Progenitor cell of endocrine pancreas (in vitro differentiated cells): ENCODE results near the gene LMNTD1. TPM values are rescaled to one million over a fixed set of nuclear protein-coding genes. Genes with fewer than 3 reads are reported as not detected.
"Not testable (repeated sequence)": the region's sequence is repeated elsewhere in the genome, so short reads cannot be mapped to it uniquely, and the experiment has no call there.

ENCODE experiments used
- DNase-seq: peaks from one replicate; pipeline ENCODE4 v3.0.0; 2021; ENCODE audit warnings: low spot score; ENCODE audit not compliant: unreplicated experiment
- H3K27ac Mint-ChIP-seq: 2 replicates; pipeline ENCODE4 v1.8.0; 2021; ENCODE audit warnings: mild to moderate bottlenecking, moderate library complexity, mixed read lengths
- H3K27me3 Mint-ChIP-seq: 2 replicates; pipeline ENCODE4 v1.8.0; 2021; ENCODE audit warnings: mixed read lengths
- H3K36me3 Mint-ChIP-seq: 2 replicates; pipeline ENCODE4 v1.8.0; 2022; ENCODE audit warnings: mixed read lengths; ENCODE audit not compliant: insufficient read depth
- H3K4me1 Mint-ChIP-seq: 2 replicates; pipeline ENCODE4 v1.8.0; 2021; ENCODE audit warnings: low read depth, mixed read lengths
- H3K4me3 Mint-ChIP-seq: 2 replicates; pipeline ENCODE4 v1.8.0; 2021; ENCODE audit warnings: low read depth, mild to moderate bottlenecking, moderate library complexity, mixed read lengths
- H3K9me3 Mint-ChIP-seq: 2 replicates; pipeline ENCODE4 v1.8.0; 2021; ENCODE audit warnings: low read depth, mixed read lengths
- total RNA-seq: library from RNA; stranded (reverse); gene quantifications from 2 replicates; pipeline ENCODE4 v1.2.1, GENCODE V29; 2021
- TF ChIP-seq, protein P1 (sequence below): fragments of 200-600 bp; sonication (generic); IDR thresholded peaks from one replicate; pipeline ENCODE4 v1.5.0; 2021; ENCODE audit warnings: antibody characterized with exemption, mild to moderate bottlenecking; ENCODE audit not compliant: unreplicated experiment

The LMNTD1 gene
- total RNA-seq, 1 donor from 2014 or later: not detected

DNA sequence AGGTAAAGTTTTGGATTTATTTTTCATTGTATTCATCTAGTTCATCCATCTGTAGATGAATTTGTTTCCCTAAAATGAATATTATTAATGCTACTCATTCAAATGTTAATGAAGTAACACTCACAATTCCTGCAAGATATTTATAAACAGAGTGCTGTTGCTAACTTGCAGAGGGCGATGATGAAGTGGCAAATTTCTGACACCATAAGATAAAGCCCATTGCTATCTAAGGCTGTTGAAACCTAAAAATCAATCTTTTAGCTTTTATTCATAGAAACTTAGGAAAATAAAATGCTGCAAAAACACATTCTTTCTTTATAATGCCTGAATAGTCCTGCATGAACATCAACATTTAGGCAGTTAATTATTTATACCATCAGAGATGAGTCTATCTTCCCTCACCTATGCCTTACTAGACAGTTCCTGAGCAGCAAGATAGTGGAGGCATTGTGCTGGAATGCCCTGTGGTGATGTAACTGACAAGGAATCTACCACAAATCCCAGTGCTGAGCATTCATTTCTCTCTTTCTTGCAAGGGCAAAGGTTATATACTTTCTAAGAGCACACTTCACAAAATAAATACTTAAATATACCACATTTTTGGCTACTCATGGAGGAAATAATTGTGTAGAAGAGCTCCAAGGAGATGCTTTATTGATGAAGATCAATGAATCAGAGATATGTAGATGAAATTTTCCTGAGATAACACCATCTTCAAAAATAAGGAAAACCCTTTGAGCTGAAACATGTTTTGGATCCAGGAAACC is 57.6 kb downstream of the LMNTD1 start:
- no peak overlapping the region for H3K27ac Mint-ChIP-seq
- H3K27me3 Mint-ChIP-seq: no peaks in the 10 kb centered on the region
- H3K36me3 Mint-ChIP-seq: peaks cover 1% of the 10 kb centered on the region

DNA sequence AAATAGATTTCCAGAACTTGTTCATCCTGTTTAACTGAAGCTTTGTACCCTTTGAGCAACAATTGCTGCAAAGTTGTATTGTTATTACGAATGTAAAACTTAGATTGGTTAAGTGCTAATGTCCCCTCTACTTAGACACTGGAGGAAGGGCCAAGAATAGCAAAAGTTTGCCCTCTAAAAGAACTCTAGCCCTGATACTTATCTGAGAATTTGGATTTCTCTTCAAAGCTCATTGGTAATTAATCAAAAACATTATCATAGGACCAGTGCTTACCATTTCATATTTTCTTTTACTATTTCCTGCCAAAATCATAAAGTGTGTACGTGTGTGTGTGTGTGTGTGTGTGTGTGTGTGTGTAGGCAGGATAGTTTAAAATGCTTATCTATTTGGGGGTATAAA is 58.2 kb downstream of the LMNTD1 start:
- H3K27me3 Mint-ChIP-seq: no peaks in the 10 kb centered on the region
- TF ChIP-seq, protein P1, sequence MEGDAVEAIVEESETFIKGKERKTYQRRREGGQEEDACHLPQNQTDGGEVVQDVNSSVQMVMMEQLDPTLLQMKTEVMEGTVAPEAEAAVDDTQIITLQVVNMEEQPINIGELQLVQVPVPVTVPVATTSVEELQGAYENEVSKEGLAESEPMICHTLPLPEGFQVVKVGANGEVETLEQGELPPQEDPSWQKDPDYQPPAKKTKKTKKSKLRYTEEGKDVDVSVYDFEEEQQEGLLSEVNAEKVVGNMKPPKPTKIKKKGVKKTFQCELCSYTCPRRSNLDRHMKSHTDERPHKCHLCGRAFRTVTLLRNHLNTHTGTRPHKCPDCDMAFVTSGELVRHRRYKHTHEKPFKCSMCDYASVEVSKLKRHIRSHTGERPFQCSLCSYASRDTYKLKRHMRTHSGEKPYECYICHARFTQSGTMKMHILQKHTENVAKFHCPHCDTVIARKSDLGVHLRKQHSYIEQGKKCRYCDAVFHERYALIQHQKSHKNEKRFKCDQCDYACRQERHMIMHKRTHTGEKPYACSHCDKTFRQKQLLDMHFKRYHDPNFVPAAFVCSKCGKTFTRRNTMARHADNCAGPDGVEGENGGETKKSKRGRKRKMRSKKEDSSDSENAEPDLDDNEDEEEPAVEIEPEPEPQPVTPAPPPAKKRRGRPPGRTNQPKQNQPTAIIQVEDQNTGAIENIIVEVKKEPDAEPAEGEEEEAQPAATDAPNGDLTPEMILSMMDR: no peak
- DNase-seq: no peak

More for the DNA sequence above, 57.6 kb downstream of the LMNTD1 start:
- no peak for DNase-seq
- H3K4me3 Mint-ChIP-seq: no peak overlapping the region
- TF ChIP-seq, protein P1: no peak
- peaks cover 22% of the 10 kb centered on the region for H3K4me1 Mint-ChIP-seq
- H3K9me3 Mint-ChIP-seq: peaks cover 18% of the 10 kb centered on the region

DNA sequence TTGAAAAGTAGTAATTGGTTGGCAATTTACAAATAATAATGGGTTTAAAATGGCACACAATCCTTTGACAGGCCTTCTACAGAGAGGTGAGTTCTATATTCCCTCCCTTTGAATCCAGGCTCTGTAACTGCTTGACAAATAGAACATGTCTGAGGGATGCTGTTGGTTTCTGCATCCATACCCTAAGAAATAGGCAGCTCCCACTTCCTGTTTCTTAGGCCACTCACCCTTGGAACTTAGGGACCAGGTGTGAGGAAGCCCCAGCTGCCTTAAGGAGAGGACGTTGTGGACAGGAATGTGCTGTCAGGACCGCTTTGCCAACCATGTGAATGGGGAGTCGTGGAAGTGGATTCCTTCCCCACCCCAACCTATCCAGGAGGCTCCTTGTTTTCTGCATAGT is 59.4 kb downstream of the LMNTD1 start:
- Mint-ChIP-seq H3K4me1 (peaks cover 24% of the 10 kb centered on the region), H3K9me3 (peaks cover 23% of the 10 kb centered on the region), H3K4me3 (no peak overlapping the region), H3K27ac (no peak overlapping the region), H3K27me3 (no peaks in the 10 kb centered on the region), H3K36me3 (peaks cover 3% of the 10 kb centered on the region)
- no peak for DNase-seq
- TF ChIP-seq, protein P1: no peak

More for the DNA sequence above, 58.2 kb downstream of the LMNTD1 start:
- no peak overlapping the region for H3K4me3 Mint-ChIP-seq
- peaks cover 20% of the 10 kb centered on the region for H3K9me3 Mint-ChIP-seq
- H3K36me3 Mint-ChIP-seq: peaks cover 3% of the 10 kb centered on the region
- H3K4me1 Mint-ChIP-seq: peaks cover 24% of the 10 kb centered on the region
- peak overlapping the region; percentile 23 for H3K27ac Mint-ChIP-seq

DNA sequence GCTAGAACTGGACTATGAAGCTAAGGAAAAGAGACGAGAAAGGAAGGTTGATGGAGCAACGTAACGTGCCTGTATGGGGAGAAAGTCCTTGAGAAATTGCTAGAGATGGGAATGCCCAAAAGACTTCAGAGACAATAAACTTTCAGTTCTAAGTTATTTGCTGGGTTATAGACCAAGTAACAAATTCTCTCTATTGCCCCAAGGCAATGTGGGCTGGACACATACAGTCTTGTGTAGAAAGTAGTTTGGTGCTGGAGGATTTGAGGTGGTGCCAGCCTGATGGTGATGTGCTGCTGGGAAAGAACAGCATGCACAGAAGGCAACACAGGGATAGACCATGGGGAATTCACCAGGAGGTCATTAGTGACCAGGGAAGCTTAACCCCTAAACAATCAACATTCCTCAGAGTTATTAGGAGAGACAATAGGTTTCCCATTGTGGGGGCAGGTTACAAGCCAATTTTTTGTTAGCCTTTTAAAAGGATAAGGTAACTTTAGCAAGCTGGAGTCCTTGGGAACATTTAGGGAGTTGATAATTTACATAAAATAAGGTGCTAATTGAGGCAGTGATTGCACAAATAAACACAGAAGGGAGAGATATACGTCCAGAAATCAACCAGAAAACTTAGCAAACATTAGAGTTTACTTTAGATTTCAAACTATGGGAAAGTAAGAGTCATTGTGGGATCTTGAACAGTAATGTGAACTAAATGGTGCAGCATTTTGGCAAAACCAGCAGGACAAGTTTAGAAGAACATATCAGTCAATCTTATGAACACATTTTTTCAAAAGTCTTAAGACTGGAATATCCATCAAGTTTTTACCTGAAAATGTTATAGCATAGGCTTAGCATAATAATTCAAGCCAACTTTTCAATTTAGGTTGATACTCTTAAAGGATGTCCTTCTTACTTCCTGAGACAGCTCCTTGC is 61.4 kb downstream of the LMNTD1 start:
- no peak for DNase-seq

DNA sequence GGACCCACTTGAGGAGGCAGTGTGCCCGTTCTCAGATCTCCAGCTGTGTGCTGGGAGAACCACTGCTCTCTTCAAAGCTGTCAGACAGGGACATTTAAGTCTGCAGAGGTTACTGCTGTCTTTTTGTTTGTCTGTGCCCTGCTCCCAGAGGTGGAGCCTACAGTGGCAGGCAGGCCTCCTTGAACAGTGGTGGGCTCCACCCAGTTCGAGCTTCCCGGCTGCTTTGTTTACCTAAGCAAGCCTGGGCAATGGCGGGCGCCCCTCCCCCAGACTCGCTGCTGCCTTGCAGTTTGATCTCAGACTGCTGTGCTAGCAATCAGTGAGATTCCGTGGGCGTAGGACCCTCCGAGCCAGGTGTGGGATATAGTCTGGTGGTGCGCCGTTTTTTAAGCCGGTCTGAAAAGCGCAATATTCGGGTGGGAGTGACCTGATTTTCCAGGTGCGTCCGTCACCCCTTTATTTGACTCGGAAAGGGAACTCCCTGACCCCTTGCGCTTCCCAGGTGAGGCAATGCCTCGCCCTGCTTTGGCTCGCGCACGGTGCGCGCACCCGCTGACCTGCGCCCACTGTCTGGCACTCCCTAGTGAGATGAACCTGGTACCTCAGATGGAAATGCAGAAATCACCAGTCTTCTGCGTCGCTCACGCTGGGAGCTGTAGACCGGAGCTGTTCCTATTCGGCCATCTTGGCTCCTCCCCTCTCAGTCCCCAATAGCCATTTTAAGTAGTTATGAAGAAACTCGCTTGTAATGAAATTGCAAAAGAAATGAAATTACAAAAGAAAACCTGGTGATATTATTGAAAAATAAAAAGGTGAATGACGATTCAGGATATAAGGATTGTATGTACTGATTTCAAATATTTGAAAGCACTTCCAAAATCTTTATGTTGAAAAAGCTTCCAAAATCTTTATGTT is 63.9 kb downstream of the LMNTD1 start:
- Mint-ChIP-seq H3K4me1 (peaks cover 16% of the 10 kb centered on the region), H3K9me3 (peaks cover 22% of the 10 kb centered on the region), H3K27ac (peak overlapping the region; percentile 87), H3K4me3 (peak overlapping the region; percentile 66)
- H3K27me3 Mint-ChIP-seq, H3K36me3 Mint-ChIP-seq, DNase-seq: not testable (repeated sequence)

More for the DNA sequence above, 61.4 kb downstream of the LMNTD1 start:
- Mint-ChIP-seq H3K36me3 (peaks cover 5% of the 10 kb centered on the region), H3K4me3 (no peak overlapping the region), H3K27me3 (no peaks in the 10 kb centered on the region), H3K27ac (no peak overlapping the region), H3K4me1 (peaks cover 24% of the 10 kb centered on the region), H3K9me3 (peaks cover 24% of the 10 kb centered on the region)
- TF ChIP-seq, protein P1: no peak
